Muscle of leg (tissue), 11 donors: Measurements from ENCODE around the gene SUSD4. TPM values are rescaled to one million over a fixed set of nuclear protein-coding genes. Genes with fewer than 3 reads are reported as not detected.

Source experiments
- DNase-seq: peaks from one replicate; pipeline ENCODE4 v3.0.0; 2013
- H3K27ac ChIP-seq: one replicate; pipeline ENCODE4 v1.5.1; 2013; ENCODE audit warnings: mild to moderate bottlenecking, low read length, control low read depth
- H3K27me3 ChIP-seq: one replicate; pipeline ENCODE4 v1.6.1; 2013; ENCODE audit warnings: low read length; ENCODE audit not compliant: control insufficient read depth, insufficient read depth
- H3K36me3 ChIP-seq: one replicate; pipeline ENCODE4 v1.6.1; 2013; ENCODE audit warnings: low read length; ENCODE audit not compliant: control insufficient read depth, insufficient read depth
- H3K4me1 ChIP-seq: one replicate; pipeline ENCODE4 v1.6.1; 2013; ENCODE audit warnings: low read length; ENCODE audit not compliant: control insufficient read depth, insufficient read depth
- H3K4me3 ChIP-seq: one replicate; pipeline ENCODE4 v1.5.1; 2013; ENCODE audit warnings: low read length, control low read depth
- H3K9me3 ChIP-seq: replicated peaks from 2 replicates; pipeline ENCODE4 v1.6.1; 2013; ENCODE audit warnings: low read depth, low read length; ENCODE audit not compliant: control insufficient read depth
- WGBS: methylation state at CpG from one replicate; pipeline ENCODE4 v1.1.5; 2013; ENCODE audit warnings: missing lambda C conversion rate; ENCODE audit not compliant: insufficient coverage; 5-methylcytosine and 5-hydroxymethylcytosine counted together
- polyA plus RNA-seq, 8 donors: library from polyadenylated mRNA; unstranded; fragments of 120-200 nt; gene quantifications; one replicate each; pipeline versions ENCODE4 v1.2.1 to v1.2.3, GENCODE V29; 2013; ENCODE audit warnings: inconsistent platforms in 1 of 8, low replicate concordance in 1 of 8; ENCODE audit not compliant: insufficient read length in 8 of 8, insufficient read depth in 1 of 8
- total RNA-seq: library from RNA; stranded (reverse); fragments of 120-200 nt; gene quantifications from one replicate; pipeline ENCODE4 v1.2.4, GENCODE V29; 2013

SUSD4 gene
- total and polyA plus RNA-seq, 9 donors: 2.0 to 4.1 (median 2.8) TPM

- WGBS: 40% methylated on average over 1 of the region's 5 CpGs
- Histone ChIP-seq H3K27ac (no peak overlapping the region), H3K4me1 (peaks cover 4% of the 10 kb centered on the region), H3K36me3 (no peaks in the 10 kb centered on the region), H3K27me3 (no peaks in the 10 kb centered on the region), H3K9me3 (no peaks in the 10 kb centered on the region), H3K4me3 (no peak overlapping the region)
- DNase-seq: peak; percentile 71
These were observed 186.3 kb downstream of the SUSD4 start for GRCh38 chr1:223177681-223178080.

- H3K4me1 ChIP-seq: peaks cover 4% of the 10 kb centered on the region
- no peaks in the 10 kb centered on the region for H3K9me3 ChIP-seq
- no CpG with 5 or more reads among the region's 3 CpGs for WGBS
- no peak overlapping the region for H3K27ac ChIP-seq
- no peak for DNase-seq
- no peaks in the 10 kb centered on the region for H3K27me3 ChIP-seq
- H3K4me3 ChIP-seq: no peak overlapping the region
- H3K36me3 ChIP-seq: no peaks in the 10 kb centered on the region
These were observed 187.5 kb downstream of the SUSD4 start for GRCh38 chr1:223176437-223176836.

DNA sequence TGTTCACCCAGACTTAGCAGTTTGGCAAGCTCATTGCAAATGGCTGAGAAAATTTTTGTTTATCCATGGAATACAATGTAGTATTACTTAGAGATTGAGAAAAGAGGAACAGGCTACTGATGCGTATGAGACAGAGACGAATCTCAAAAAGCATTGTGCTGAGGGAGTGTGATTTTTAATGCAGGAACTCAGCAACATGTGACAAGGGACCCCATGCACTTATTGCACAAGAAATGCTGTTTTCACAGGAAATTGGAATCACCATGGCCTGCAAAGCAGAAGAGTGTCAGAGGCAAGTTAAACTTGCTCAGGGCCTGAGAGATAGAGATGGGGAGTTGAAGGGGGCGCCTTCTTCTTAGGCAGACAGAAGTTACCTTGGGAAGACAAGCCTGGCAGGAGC, 188.3 kb downstream of the SUSD4 start:
- Histone ChIP-seq H3K4me3 (no peak overlapping the region), H3K27ac (no peak overlapping the region), H3K27me3 (no peaks in the 10 kb centered on the region), H3K36me3 (no peaks in the 10 kb centered on the region), H3K9me3 (no peaks in the 10 kb centered on the region), H3K4me1 (peaks cover 2% of the 10 kb centered on the region)
- DNase-seq: peak; percentile 80
- 58% methylated on average over 3 of the region's 3 CpGs for WGBS

DNA sequence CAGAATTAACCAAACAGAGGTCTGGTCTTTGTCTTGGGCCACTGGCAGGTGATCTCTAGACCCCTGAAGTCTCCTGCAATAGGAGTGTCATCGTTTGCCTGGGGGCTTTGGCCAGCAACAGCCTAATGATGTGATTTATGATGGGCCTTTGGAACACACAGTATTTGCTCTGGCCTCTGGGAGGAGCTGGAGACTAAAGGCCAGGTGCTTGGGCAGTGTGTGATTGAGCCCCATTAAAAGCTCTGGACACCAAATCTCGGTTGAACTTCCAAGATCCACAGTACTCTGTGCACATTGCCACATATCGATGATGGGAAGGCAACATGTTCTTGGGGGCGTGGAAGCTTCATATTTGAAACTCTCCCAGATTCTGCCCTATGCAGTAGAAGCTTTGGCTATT, 188.9 kb downstream of the SUSD4 start:
- no peaks in the 10 kb centered on the region for H3K27me3 ChIP-seq
- no peaks in the 10 kb centered on the region for H3K36me3 ChIP-seq
- no peak for DNase-seq
- no peaks in the 10 kb centered on the region for H3K9me3 ChIP-seq
- WGBS: 18% methylated on average over 1 of the region's 4 CpGs
- no peak overlapping the region for H3K4me3 ChIP-seq
- H3K4me1 ChIP-seq: peaks cover 2% of the 10 kb centered on the region
- no peak overlapping the region for H3K27ac ChIP-seq

Other genes with a start within 250 kb of the SUSD4 start
- 3.8 TPM for gene TLR5, start 220.9 kb downstream of the SUSD4 start, total RNA-seq
- 1 to 10 TPM; 3.1 to 4.9 (median 3.9) TPM for gene TLR5, start 220.9 kb downstream of the SUSD4 start, polyA plus RNA-seq
- gene CCDC185, start 29.2 kb upstream of the SUSD4 start, total RNA-seq: not detected
- gene CCDC185, start 29.2 kb upstream of the SUSD4 start, polyA plus RNA-seq: under 1 TPM in 1 of 8 donors, not detected in 7; 0.30 TPM